ENCODE data around the gene KRT75. TPM values are rescaled to one million over a fixed set of nuclear protein-coding genes. Genes with fewer than 3 reads are reported as not detected.
A peak's percentile ranks its signal among the peaks of the same experiment; 100 is the strongest.

KRT75 gene
- polyA plus RNA-seq, 2 of the 4 experiments (the other 2 are of a cell fraction) = not detected

GRCh38 chr12:52399756-52400155, 34.4 kb downstream of the KRT75 start (continued):
- TF ChIP-seq USF2 (IDR thresholded peaks at IDR 0.05) (no peak), FOXS1 (CRISPR knock-in tag; IDR thresholded peaks at IDR 0.05) (no peak), FOSB (CRISPR knock-in tag; IDR thresholded peaks at IDR 0.05) (no peak), RNF2 (IDR thresholded peaks at IDR 0.05; ENCODE audit: borderline replicate concordance, low read depth) (no peak), GATA3 (IDR thresholded peaks at IDR 0.05; ENCODE audit: borderline replicate concordance) (no peak), MYC (IDR thresholded peaks at IDR 0.05; ENCODE audit: borderline replicate concordance, low read length) (no peak), MAX (IDR thresholded peaks at IDR 0.05) (no peak), HMGXB4 (CRISPR knock-in tag; IDR thresholded peaks at IDR 0.05; ENCODE audit: borderline replicate concordance) (no peak), CHD2 (IDR thresholded peaks at IDR 0.05; ENCODE audit: low read length, partially characterized antibody) (no peak), EHF (CRISPR knock-in tag; IDR thresholded peaks at IDR 0.05) (no peak), BHLHE40 (IDR thresholded peaks at IDR 0.05; ENCODE audit: low read depth, low read length) (no peak)

- Histone ChIP-seq H3K4me2 (no peak overlapping the region), H3K4me3 (no peak overlapping the region), H3K4me1 (peaks cover 6% of the 10 kb centered on the region; the same call in 1 of the 3 replicates), H3K27ac (no peak overlapping the region), H3K9me3 (no peaks in the 10 kb centered on the region)
- TF ChIP-seq KDM1A (IDR thresholded peaks at IDR 0.05; ENCODE audit: low read depth) (no peak), JUNB (IDR thresholded peaks at IDR 0.05) (no peak), E2F6 (IDR thresholded peaks at IDR 0.05; ENCODE audit: borderline replicate concordance, low read depth) (no peak)
- WGBS (ENCODE audit: missing lambda C conversion rate) = 84% methylated on average over 1 of the region's 1 CpG
- ATAC-seq (peak in 1 of 2 experiments; percentile 40; a peak in 1 of 6 replicates), FAIRE-seq (no peak), DNase-seq (ENCODE audit: low read depth in 1 of 2, low spot score in 1 of 2) (peak in 1 of 2 experiments; percentile 35)
- ChIA-PET POLR2A (no interaction called here), CTCF (interaction anchor here (0.5 to 46.1 kb wide), 6 partner anchors 21 to 475 kb away, joined by 3 to 1221 read pairs (median 4); no protein-coding TSS in a partner anchor)
Measured at GRCh38 chr12:52398176-52398575, 36.0 kb downstream of the KRT75 start.

- no peak for TF ChIP-seq RAD21 (conservative IDR thresholded peaks at IDR 0.05 in 1 of 2, IDR thresholded peaks at IDR 0.05 in 1 of 2)
- TF ChIP-seq RFX5 (IDR thresholded peaks at IDR 0.05) = no peak
- TF ChIP-seq ATOH8 (CRISPR knock-in tag; IDR thresholded peaks at IDR 0.05; ENCODE audit: low read depth) = no peak
- no peak for TF ChIP-seq BCL3 (IDR thresholded peaks at IDR 0.05)
- TF ChIP-seq SMC3 (IDR thresholded peaks at IDR 0.05) = no peak
- TF ChIP-seq HOXA7 (CRISPR knock-in tag; IDR thresholded peaks at IDR 0.05) = no peak
- TF ChIP-seq ZNF302 (CRISPR knock-in tag; IDR thresholded peaks at IDR 0.05) = no peak
- TF ChIP-seq CHD4 (IDR thresholded peaks at IDR 0.05; ENCODE audit: borderline replicate concordance) = no peak
- TF ChIP-seq FOSB (CRISPR knock-in tag; IDR thresholded peaks at IDR 0.05) = no peak
- TF ChIP-seq BHLHE40 (IDR thresholded peaks at IDR 0.05; ENCODE audit: low read depth, low read length) = no peak
- no peaks in the 10 kb centered on the region for H3K9me3 ChIP-seq
- ATAC-seq (no peak), DNase-seq (ENCODE audit: low read depth in 1 of 2, low spot score in 1 of 2) (no peak), FAIRE-seq (no peak)
- peak overlapping the region in 1 of 2 experiments; percentile 20; a peak in 1 of 6 replicates for H3K27ac ChIP-seq
- ChIA-PET POLR2A (no interaction called here), CTCF (interaction anchor here (1.0 to 46.1 kb wide), 11 partner anchors 9 to 477 kb away, joined by 3 to 1221 read pairs (median 8); no protein-coding TSS in a partner anchor)
- no peak overlapping the region for H3K4me2 ChIP-seq
- H3K4me3 ChIP-seq = no peak overlapping the region
- peaks cover 11% of the 10 kb centered on the region for H3K4me1 ChIP-seq
- WGBS (ENCODE audit: missing lambda C conversion rate) = 74% methylated on average over 8 of the region's 8 CpGs
Measured at GRCh38 chr12:52396656-52397055, 37.5 kb downstream of the KRT75 start.
